DOHH2 (cell line): ENCODE measurements around the gene TBX4.

Experiments used
- H3F3A ChIP-seq: fragments of 200-600 bp; sonication (generic), shearing (Covaris generic); 2 replicates; pipeline ENCODE4 v1.6.0; 2016; ENCODE audit warnings: antibody characterized with exemption, mild to moderate bottlenecking; ENCODE audit not compliant: control insufficient read depth, insufficient read depth
- H3K27ac ChIP-seq: fragments of 200-600 bp; sonication (generic); 2 replicates; pipeline ENCODE4 v1.5.1; 2014; ENCODE audit warnings: low read depth, mild to moderate bottlenecking, low read length, moderate library complexity
- H3K27me3 ChIP-seq: fragments of 200-600 bp; sonication (generic); 2 replicates; pipeline ENCODE4 v1.6.1; 2014; ENCODE audit warnings: mild to moderate bottlenecking, low read length, mixed read lengths; ENCODE audit not compliant: control insufficient read depth
- H3K36me3 ChIP-seq: fragments of 200-600 bp; sonication (generic); 2 replicates; pipeline ENCODE4 v1.6.1; 2014; ENCODE audit warnings: mild to moderate bottlenecking, low read length, moderate library complexity, mixed read lengths; ENCODE audit not compliant: control insufficient read depth
- H3K4me1 ChIP-seq: fragments of 200-600 bp; sonication (generic); 2 replicates; pipeline ENCODE4 v1.6.1; 2014; ENCODE audit warnings: mild to moderate bottlenecking, low read length, mixed read lengths; ENCODE audit not compliant: control insufficient read depth
- H3K4me2 ChIP-seq: fragments of 200-600 bp; sonication (generic); 2 replicates; pipeline ENCODE4 v1.6.0; 2014; ENCODE audit warnings: mild to moderate bottlenecking, low read length, moderate library complexity
- H3K4me3 ChIP-seq: fragments of 200-600 bp; sonication (generic); 2 replicates; pipeline ENCODE4 v1.5.1; 2014; ENCODE audit warnings: mild to moderate bottlenecking, low read length, mixed read lengths
- H3K79me2 ChIP-seq: fragments of 200-600 bp; sonication (generic); 2 replicates; pipeline ENCODE4 v1.6.1; 2014; ENCODE audit warnings: mild to moderate bottlenecking, low read length, mixed read lengths; ENCODE audit not compliant: control insufficient read depth
- H3K9me2 ChIP-seq: fragments of 200-600 bp; sonication (generic); replicated peaks from 2 replicates; pipeline ENCODE4 v1.6.1; 2014; ENCODE audit warnings: mild to moderate bottlenecking, low read length, mixed read lengths; ENCODE audit not compliant: control insufficient read depth
- H3K9me3 ChIP-seq: fragments of 200-600 bp; sonication (generic); 2 replicates; pipeline ENCODE4 v1.6.1; 2014; ENCODE audit warnings: antibody characterized with exemption, low read length, mixed read lengths; ENCODE audit not compliant: control insufficient read depth, insufficient read depth
- H4K20me1 ChIP-seq: fragments of 200-600 bp; sonication (generic); 2 replicates; pipeline ENCODE4 v1.6.0; 2014; ENCODE audit warnings: low read depth, mild to moderate bottlenecking, antibody characterized with exemption, low read length, moderate library complexity; ENCODE audit not compliant: control insufficient read depth, insufficient read depth
- CTCF ChIP-seq: fragments of 200-600 bp; sonication (generic); IDR thresholded peaks from one replicate; pipeline ENCODE4 v1.5.1; 2014; ENCODE audit warnings: antibody characterized with exemption, mild to moderate bottlenecking, low read depth, low read length; ENCODE audit not compliant: poor library complexity, severe bottlenecking
- EZH2phosphoT487 ChIP-seq: fragments of 200-600 bp; sonication (generic); IDR thresholded peaks from 2 replicates; pipeline ENCODE4 v1.6.1; 2017; ENCODE audit warnings: borderline replicate concordance, mild to moderate bottlenecking, antibody characterized with exemption, low read length, moderate library complexity, mixed read lengths

TBX4 gene

DNA sequence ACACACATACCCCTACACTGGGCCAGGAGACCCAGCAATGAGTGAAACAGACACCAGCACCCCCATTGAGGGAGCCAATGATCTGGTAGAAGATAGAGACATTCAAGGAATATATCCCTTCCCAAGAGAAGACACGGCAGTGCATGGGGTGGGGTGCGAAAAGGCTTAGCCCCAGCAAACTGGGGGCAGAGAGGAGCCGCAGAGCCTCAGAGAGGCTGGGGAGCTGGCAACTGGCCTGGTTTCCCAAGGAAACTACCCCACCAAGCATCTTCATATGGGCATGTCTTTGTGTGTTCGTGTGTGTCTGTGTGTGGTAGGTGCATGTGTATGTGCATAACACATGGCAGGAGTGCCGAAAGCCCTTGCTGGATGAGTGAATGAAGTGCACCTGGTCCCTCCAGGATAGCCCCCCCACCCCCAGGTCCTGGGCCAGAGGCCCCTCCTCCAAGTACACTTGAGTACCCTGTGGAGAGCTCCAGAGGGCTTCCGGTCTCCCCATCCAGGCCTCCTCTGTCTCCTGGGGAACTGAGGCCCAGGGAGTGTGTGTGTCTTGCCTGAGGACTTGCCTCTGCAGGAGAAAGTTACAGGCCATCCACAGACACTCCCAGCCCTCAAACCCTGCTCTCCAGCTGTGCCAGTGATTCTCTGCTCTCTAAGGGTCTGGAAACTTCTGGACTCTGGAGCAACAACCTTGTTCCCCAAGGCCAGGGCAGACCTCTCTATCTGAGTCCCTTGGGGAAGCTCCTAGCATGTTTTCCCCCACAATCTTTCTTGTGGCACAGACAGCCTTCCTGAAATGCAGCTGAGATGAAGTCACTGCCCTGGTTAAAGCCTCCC lies 36.6 kb upstream of the TBX4 start:
- H3K4me1 ChIP-seq: peaks cover 12% of the 10 kb centered on the region
- no peak overlapping the region for H3K4me2 ChIP-seq
- H3K27me3 ChIP-seq: peaks cover 22% of the 10 kb centered on the region
- no peaks in the 10 kb centered on the region for H4K20me1 ChIP-seq
- no peaks in the 10 kb centered on the region for H3K36me3 ChIP-seq
- H3K4me3 ChIP-seq: no peak overlapping the region
- no peaks in the 10 kb centered on the region for H3K79me2 ChIP-seq
- no peaks in the 10 kb centered on the region for H3F3A ChIP-seq
- TF ChIP-seq EZH2phosphoT487 (no peak), CTCF (no peak)
- no peak overlapping the region for H3K27ac ChIP-seq
- no peaks in the 10 kb centered on the region for H3K9me3 ChIP-seq
- H3K9me2 ChIP-seq: no peaks in the 10 kb centered on the region

DNA sequence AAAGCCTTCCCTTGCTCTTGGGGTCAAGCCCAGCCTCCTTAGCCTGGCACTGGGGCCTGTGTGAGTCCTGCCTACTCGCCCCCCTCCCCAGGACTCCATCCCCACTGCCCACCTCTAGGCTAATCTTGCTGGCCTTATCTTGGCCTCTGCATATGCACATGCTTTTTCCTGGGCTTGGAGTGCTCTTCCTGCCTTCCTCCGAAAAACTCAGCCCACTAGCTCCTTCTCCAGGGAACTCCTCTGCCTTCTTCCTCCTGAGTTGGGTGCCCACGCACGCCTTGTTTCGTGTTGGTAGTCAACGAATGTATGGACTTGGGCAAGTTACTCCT lies 36.0 kb upstream of the TBX4 start:
- Histone ChIP-seq H3F3A (no peaks in the 10 kb centered on the region), H3K4me3 (no peak overlapping the region), H3K27me3 (peaks cover 17% of the 10 kb centered on the region), H3K36me3 (no peaks in the 10 kb centered on the region), H3K9me2 (no peaks in the 10 kb centered on the region), H3K9me3 (no peaks in the 10 kb centered on the region), H4K20me1 (no peaks in the 10 kb centered on the region), H3K4me2 (no peak overlapping the region), H3K4me1 (peaks cover 11% of the 10 kb centered on the region), H3K27ac (no peak overlapping the region), H3K79me2 (no peaks in the 10 kb centered on the region)
- TF ChIP-seq CTCF (no peak), EZH2phosphoT487 (no peak)

GRCh38 chr17:61416540-61417363 lies 35.5 kb upstream of the TBX4 start:
- Histone ChIP-seq H3K4me3 (no peak overlapping the region), H3K27me3 (peaks cover 11% of the 10 kb centered on the region), H3K9me2 (no peaks in the 10 kb centered on the region), H3K79me2 (no peaks in the 10 kb centered on the region), H3K4me2 (no peak overlapping the region), H3K9me3 (no peaks in the 10 kb centered on the region), H4K20me1 (no peaks in the 10 kb centered on the region), H3K27ac (no peak overlapping the region), H3K4me1 (peaks cover 6% of the 10 kb centered on the region), H3K36me3 (no peaks in the 10 kb centered on the region), H3F3A (no peaks in the 10 kb centered on the region)
- no peak for TF ChIP-seq EZH2phosphoT487
- peak; percentile 84 for TF ChIP-seq CTCF
